Activated CD8-positive, alpha-beta memory T cell treated with anti-CD3 and anti-CD28 coated beads, Interleukin-2, amount 10 ng/mL, durations not matched to agents 7 days and 5 days (primary cell): ENCODE results near the gene ECE1. TPM values are rescaled to one million over a fixed set of nuclear protein-coding genes. Genes with fewer than 3 reads are reported as not detected.

Experiments used
- ATAC-seq: fragments of 150-1000 bp; cut with Tn5 transposase; one replicate; pipeline ENCODE4 v1.10.0; 2021; ENCODE audit warnings: moderate library complexity
- CTCF ChIA-PET: fragments of 350-600 bp; sonication (Branson Sonifier 250); formaldehyde crosslinking; loops from one replicate; lab custom pipeline; 2021; ENCODE audit warnings: antibody characterized with exemption; lab: Charles Lee
- DNase-seq: peaks from one replicate; pipeline ENCODE4 v3.0.0-alpha.2; 2020
- H3K27ac Mint-ChIP-seq: one replicate; pipeline ENCODE4 v1.8.0; 2021; ENCODE audit warnings: mild to moderate bottlenecking, mixed read lengths
- H3K27me3 Mint-ChIP-seq: one replicate; pipeline ENCODE4 v1.8.0; 2021; ENCODE audit warnings: mixed read lengths
- H3K36me3 Mint-ChIP-seq: one replicate; pipeline ENCODE4 v1.8.0; 2021; ENCODE audit warnings: mild to moderate bottlenecking, mixed read lengths
- H3K4me1 Mint-ChIP-seq: one replicate; pipeline ENCODE4 v1.8.0; 2021; ENCODE audit warnings: mixed read lengths
- H3K4me3 Mint-ChIP-seq: one replicate; pipeline ENCODE4 v1.8.0; 2021; ENCODE audit warnings: mild to moderate bottlenecking, moderate library complexity, mixed read lengths
- H3K9me3 Mint-ChIP-seq: one replicate; pipeline ENCODE4 v1.8.0; 2022; ENCODE audit warnings: low read depth, mixed read lengths
- total RNA-seq, 2 experiments: library from RNA; stranded (reverse); gene quantifications; one replicate each; pipeline ENCODE4 v1.2.3, GENCODE V29; 2021

Gene ECE1
- total RNA-seq, 2 experiments from 2014 or later, result 46.6 to 87.5 TPM

DNA sequence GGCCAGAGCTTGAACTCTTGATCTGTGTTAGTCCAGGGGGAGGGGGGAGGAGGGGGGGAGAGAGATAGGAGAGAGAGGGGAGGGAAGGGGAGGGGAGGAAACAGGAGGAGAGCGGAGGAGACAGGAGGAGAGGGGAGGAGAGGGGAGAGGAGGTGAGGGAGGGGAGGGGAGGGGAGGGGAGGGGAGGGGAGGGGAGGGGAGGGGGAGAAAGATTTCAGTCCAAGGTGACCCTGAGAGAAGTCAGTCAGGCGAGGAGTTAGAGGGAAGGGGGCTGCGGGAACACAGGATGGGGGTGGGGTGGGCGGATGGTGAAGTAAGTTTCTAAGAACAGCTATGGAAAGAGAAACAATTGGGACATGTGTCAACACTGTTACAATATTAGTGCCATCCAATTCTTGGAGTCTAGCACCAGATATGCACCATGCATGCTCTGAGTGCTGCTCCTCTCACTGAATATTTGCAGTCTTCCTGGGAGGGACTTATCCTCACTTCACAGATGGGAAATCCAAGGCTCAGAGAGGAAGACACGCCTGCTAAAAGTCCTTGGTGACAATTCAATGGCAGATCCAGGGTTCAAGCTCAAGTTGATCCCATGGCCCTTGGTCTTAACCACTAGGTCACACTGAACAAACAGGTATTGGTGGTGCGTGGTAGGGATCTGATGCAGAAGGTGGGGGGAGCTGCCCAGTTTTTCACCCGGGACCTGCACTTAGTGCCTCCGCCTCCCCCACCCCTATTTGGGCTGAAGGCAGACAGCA is 42.5 kb upstream of the ECE1 start:
- Mint-ChIP-seq H3K36me3 (peaks cover 14% of the 10 kb centered on the region), H3K27ac (peak overlapping the region; percentile 66), H3K9me3 (no peaks in the 10 kb centered on the region), H3K4me3 (no peak overlapping the region), H3K27me3 (no peaks in the 10 kb centered on the region), H3K4me1 (peaks cover 76% of the 10 kb centered on the region)
- ATAC-seq (no peak), DNase-seq (no peak)
- CTCF ChIA-PET, result interaction anchor here (0.5 to 3.9 kb wide), 6 partner anchors 8 to 1787 kb away, joined by 3 to 23 read pairs (median 6); no protein-coding TSS in a partner anchor

DNA sequence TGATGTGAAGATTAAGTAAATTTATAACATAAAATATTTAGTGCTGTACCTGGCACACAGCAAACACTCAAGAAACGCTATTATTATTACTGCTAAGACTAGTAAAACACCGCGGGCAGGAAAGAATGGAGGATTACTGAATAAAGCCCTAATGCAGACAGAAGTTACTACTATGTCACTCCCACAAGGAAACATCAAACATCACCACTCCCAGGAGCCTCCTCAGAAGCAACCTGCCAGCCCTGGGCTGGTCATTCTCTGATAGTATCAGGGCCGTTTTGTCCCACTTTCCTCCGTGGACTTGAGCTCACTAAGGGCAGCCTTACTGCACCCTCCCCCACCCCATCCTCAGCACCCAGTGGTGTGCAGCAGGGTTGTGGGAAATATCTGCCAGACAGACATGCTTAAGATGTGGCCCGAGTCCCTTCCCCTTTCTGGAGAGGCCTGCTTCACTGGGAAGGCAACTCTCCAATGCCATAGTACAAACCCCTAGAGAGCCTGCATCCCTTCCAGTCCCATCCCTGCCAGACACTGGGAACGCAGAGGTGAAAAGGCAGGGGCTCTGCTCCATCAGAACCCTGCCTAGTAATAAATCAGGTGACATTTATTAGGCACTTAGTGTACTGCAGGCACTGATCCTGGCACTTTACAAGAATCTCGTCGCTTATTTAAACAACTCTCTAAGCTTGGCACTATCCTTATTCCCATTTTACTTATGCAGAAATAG is 41.7 kb upstream of the ECE1 start:
- ATAC-seq (no peak), DNase-seq (no peak)
- Mint-ChIP-seq H3K4me3 (no peak overlapping the region), H3K4me1 (peaks cover 75% of the 10 kb centered on the region), H3K36me3 (peaks cover 12% of the 10 kb centered on the region), H3K27me3 (no peaks in the 10 kb centered on the region), H3K27ac (no peak overlapping the region), H3K9me3 (no peaks in the 10 kb centered on the region)
- CTCF ChIA-PET, result interaction anchor here (1.2 to 3.9 kb wide), 2 partner anchors 37 to 77 kb away, joined by 3 to 23 read pairs; no protein-coding TSS in a partner anchor

DNA sequence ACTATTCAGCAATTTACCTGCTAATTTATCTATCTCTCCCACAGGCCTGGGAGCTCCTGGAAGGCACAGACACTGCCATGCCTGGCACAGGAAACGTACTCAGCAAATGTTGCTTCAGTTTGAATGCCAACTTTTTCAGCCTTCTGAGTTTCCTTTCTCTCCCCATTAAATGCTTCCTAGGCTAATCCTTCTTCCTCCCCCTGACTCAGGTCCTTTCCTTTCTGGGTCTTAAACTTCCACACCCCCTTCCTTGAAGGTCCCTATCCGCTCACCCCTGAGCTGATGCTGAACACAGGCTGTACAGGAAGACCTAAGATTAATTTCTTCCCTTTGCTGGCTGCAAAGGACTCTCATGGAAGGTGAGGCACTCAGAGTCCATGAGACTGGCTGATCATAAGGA is 40.3 kb upstream of the ECE1 start:
- H3K27ac Mint-ChIP-seq, result no peak overlapping the region
- CTCF ChIA-PET, result interaction anchor here (1.5 kb wide), 1 partner anchor 75 kb away, joined by 4 read pairs; no protein-coding TSS in a partner anchor
- no peak overlapping the region for H3K4me3 Mint-ChIP-seq

DNA sequence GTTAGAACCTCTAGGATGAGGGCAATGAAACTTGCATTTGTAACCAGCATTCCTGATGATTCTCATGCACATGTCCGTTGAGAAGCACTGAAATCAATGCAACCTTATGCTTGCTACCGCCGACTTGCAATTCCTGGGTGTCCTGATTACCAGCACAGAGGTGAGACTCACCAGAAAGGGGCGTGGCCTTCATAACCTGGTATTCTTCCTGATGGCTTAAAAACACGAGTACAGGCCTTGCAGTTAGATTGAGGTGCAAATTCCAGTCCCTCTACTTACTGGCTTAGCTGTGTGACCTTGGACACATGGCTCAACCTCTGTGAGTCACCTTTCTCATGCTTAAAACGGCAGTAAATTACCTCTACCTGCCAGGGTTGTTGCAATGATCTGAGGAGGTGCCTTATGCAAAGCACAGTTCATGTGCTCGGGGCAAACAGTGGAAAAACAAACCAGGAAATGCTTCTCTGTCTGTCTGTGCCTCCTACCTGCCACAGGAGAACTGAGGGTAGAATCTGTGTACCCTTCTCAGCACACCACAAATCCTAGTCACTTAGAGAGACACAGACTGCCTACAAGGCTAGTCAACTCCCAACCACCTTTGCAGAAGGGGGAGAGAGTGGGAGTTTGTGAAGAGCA is 39.1 kb upstream of the ECE1 start:
- CTCF ChIA-PET, result interaction anchor here (0.9 to 1.5 kb wide), 3 partner anchors 10 to 74 kb away, joined by 3 to 4 read pairs (median 3); no protein-coding TSS in a partner anchor
- peaks cover 12% of the 10 kb centered on the region for H3K36me3 Mint-ChIP-seq
- ATAC-seq, result no peak

More for the DNA sequence above, 40.3 kb upstream of the ECE1 start:
- ATAC-seq, result no peak
- no peaks in the 10 kb centered on the region for H3K27me3 Mint-ChIP-seq
- H3K9me3 Mint-ChIP-seq, result no peaks in the 10 kb centered on the region
- no peak for DNase-seq
- peaks cover 12% of the 10 kb centered on the region for H3K36me3 Mint-ChIP-seq
- H3K4me1 Mint-ChIP-seq, result peaks cover 77% of the 10 kb centered on the region

DNA sequence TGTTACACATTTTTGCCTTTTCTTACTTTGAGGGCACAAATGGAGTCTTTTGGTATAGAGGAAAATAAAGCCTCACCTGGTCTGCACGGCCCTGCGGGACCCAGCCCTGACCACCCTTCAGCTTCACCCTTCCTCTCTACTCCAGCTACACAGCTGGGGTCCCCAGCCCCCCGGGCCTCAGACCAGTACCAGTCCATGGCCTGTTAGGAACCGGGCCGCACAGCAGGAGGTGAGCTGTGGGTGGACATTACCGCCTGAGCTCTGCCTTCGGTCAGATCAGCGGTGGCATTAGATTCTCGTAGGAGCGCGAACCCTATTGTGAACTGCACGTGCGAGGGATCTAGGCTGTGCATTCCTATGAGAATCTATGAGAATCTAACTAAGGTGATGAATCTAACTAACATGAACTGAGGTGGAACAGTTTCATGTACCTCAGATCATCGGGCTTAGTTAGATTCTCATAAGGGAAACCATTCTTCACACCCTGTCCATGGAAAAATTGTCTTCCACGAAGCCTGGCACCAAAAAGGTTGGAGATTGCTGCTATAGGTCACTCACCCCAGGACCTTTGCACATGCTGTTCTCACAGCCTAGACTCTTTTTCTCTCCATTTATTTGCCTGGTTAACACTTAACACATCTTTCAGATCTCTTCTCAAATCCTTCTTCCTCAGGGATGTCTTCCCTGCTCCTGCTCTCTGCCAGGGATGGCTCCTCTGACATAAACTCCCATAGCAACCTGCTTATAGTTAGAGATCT is 37.5 kb upstream of the ECE1 start:
- no peak overlapping the region for H3K4me3 Mint-ChIP-seq
- no peaks in the 10 kb centered on the region for H3K27me3 Mint-ChIP-seq
- H3K27ac Mint-ChIP-seq, result no peak overlapping the region
- H3K4me1 Mint-ChIP-seq, result peaks cover 71% of the 10 kb centered on the region
- DNase-seq (no peak), ATAC-seq (no peak)
- no peaks in the 10 kb centered on the region for H3K9me3 Mint-ChIP-seq
- CTCF ChIA-PET, result interaction anchor here (2.1 kb wide), 1 partner anchor 11 kb away, joined by 6 read pairs; no protein-coding TSS in a partner anchor
- H3K36me3 Mint-ChIP-seq, result peaks cover 12% of the 10 kb centered on the region

More for the DNA sequence above, 39.1 kb upstream of the ECE1 start:
- no peaks in the 10 kb centered on the region for H3K27me3 Mint-ChIP-seq
- no peaks in the 10 kb centered on the region for H3K9me3 Mint-ChIP-seq
- no peak overlapping the region for H3K4me3 Mint-ChIP-seq
- DNase-seq, result no peak
- H3K27ac Mint-ChIP-seq, result peak overlapping the region; percentile 6
- H3K4me1 Mint-ChIP-seq, result peaks cover 77% of the 10 kb centered on the region

DNA sequence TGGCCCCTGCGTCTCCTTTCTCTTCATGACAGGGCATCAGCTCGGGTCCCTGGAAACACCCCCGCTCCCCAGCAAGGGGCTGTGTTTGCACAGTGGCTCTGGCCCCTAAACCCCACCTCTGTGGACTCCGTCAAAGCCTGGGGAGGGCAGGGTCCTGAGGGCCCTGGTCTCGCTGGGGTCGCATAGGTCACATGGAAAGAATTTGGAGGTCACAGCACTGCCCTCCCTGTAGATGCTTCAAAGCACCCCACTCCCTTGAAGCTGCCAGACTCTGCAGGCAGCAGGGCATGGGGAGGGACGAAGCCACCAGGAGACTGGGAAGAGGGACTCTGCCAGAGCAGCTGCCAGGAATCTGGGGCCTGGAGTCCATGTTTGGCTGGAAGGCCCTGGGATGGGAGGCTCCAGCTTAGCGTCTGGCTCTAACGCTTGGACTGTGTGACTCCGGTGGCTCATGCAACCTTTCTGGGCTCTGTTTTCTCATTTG is 36.6 kb upstream of the ECE1 start:
- ATAC-seq (no peak), DNase-seq (no peak)
- CTCF ChIA-PET, result interaction anchor here (2.1 to 3.1 kb wide), 2 partner anchors 10 to 11 kb away, joined by 6 to 11 read pairs; no protein-coding TSS in a partner anchor
- H3K36me3 Mint-ChIP-seq, result peaks cover 12% of the 10 kb centered on the region
- peaks cover 69% of the 10 kb centered on the region for H3K4me1 Mint-ChIP-seq
- no peaks in the 10 kb centered on the region for H3K27me3 Mint-ChIP-seq
- H3K9me3 Mint-ChIP-seq, result no peaks in the 10 kb centered on the region
- no peak overlapping the region for H3K27ac Mint-ChIP-seq
- H3K4me3 Mint-ChIP-seq, result no peak overlapping the region

DNA sequence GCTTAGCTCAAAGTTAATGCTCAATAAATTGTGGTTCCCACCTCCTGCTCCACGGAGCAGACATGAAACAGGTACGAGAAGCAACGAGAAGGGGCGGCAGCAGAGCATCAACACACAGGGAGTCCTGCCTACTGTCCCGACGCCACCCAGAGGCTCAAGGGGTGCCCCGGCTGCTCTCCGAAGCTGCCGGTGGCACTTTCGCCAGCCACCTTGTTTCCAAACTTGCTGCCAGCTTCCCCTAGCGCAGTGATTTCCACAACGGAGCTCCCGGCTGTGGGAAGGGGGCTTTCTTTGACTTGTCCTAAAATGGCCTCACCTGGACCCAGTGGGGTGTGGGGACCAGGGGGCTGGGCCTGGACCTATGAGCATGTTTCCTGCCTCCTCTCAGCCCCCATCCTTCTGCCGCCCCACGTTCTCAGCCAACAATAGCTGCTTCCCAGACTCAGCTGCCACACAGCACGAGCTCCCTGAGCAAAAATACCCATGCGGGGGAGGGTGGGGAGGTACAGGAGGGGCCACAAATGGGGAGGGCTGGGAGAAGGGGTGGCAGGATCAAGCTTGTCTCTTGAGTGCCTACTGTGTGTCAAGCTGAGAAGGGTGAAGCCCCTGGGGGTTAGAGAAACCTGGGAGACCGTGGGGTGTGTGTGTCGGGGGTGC is 35.6 kb upstream of the ECE1 start:
- Mint-ChIP-seq H3K27ac (peak overlapping the region; percentile 25), H3K27me3 (no peaks in the 10 kb centered on the region), H3K9me3 (no peaks in the 10 kb centered on the region), H3K4me1 (peaks cover 62% of the 10 kb centered on the region), H3K4me3 (no peak overlapping the region), H3K36me3 (peaks cover 10% of the 10 kb centered on the region)
- CTCF ChIA-PET, result interaction anchor here (1.5 to 3.1 kb wide), 6 partner anchors 8 to 55 kb away, joined by 4 to 12 read pairs (median 6); no protein-coding TSS in a partner anchor
- DNase-seq (no peak), ATAC-seq (no peak)

DNA sequence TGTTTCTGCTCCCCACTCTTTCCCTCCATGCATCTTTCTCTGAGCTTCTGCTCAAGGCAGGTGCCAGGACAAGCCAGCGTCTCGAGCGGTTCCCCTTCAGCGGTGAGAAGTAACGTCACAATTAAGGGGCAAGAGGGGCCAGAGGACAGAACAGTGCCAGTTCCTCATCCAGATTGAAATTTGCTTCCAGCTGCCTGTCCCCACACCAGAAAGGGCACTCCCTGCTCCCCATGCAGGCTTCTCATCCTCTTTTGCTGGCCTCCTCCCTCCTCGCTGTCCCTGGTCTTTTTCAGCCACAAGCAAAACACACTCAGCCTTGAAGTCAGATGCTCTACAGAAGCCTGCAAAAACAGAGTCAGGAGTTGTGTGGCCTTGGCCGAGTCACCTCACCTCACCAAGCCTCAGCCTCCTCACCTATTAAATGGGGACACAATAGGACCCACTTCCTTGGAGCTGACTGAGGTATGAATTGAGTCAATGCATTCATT is 35.0 kb upstream of the ECE1 start:
- no peak for DNase-seq

DNA sequence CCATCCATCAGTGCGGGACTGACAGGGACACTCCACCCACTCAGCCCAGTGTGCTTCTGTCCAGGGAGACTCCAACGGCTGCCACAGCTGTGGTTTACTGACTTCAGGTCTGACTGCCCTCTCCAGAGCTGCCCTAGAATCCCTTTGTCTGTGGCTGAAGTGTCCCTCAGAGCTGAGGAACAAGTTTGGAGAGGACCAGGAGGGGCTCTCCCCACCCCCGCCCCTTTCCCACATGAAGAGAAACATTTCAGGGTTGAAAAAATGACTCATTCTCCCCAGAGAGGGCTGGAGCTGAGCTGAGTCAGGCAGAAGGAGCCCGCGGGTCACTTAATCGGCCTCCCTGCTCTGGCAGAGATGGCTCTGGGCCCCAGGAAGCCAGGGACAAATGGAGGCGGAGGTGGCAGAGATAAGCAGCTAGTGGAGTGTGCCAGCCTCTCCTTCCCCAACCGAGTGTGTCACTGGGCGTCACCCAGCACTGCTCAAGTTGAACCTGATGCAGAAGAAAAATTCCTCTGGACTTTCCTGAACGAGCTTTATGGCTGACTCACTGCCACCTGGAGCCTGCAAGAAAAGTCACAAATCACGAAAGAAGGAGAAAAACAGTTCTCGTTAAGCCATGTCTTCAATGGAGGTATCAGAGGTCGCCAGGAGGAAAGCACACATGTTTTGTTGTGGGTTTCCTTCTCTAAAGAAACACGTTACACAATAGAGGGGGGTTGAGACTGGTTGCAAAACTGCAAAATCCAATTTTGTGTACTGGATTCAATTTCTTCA is 34.3 kb upstream of the ECE1 start:
- ATAC-seq (peak; percentile 77), DNase-seq (peak; percentile 65)
- H3K9me3 Mint-ChIP-seq, result no peaks in the 10 kb centered on the region
- peaks cover 54% of the 10 kb centered on the region for H3K4me1 Mint-ChIP-seq
- no peaks in the 10 kb centered on the region for H3K27me3 Mint-ChIP-seq
- CTCF ChIA-PET, result interaction anchor here (0.6 to 3.1 kb wide), 8 partner anchors 9 to 344 kb away, joined by 3 to 12 read pairs (median 5); no protein-coding TSS in a partner anchor
- peak overlapping the region; percentile 32 for H3K4me3 Mint-ChIP-seq
- peaks cover 5% of the 10 kb centered on the region for H3K36me3 Mint-ChIP-seq
- peak overlapping the region; percentile 73 for H3K27ac Mint-ChIP-seq

More for the DNA sequence above, 35.0 kb upstream of the ECE1 start:
- CTCF ChIA-PET, result interaction anchor here (0.9 to 3.1 kb wide), 8 partner anchors 8 to 70 kb away, joined by 3 to 12 read pairs (median 6); no protein-coding TSS in a partner anchor
- H3K36me3 Mint-ChIP-seq, result peaks cover 5% of the 10 kb centered on the region
- ATAC-seq, result no peak
- peak overlapping the region; percentile 32 for H3K4me3 Mint-ChIP-seq
- no peaks in the 10 kb centered on the region for H3K27me3 Mint-ChIP-seq
- no peaks in the 10 kb centered on the region for H3K9me3 Mint-ChIP-seq
- H3K27ac Mint-ChIP-seq, result peak overlapping the region; percentile 76
- peaks cover 58% of the 10 kb centered on the region for H3K4me1 Mint-ChIP-seq

DNA sequence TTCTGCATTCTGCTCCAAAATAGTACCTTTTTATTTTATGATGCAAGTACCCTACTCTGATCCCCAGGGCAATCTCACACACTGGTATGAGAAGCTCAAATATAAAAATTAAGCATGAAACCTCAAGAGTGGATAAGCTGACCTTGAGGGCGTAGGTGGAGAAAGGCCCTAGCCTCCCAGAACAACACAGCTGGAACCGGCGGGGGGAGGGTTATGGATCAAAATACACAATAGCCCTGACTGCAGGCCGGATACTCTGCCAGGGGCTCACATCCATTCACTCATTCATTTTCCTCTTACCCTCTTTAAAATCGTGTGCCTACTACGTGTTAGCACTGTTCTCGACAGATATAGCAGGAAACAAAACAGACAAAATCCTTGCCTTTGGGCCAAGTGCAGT is 32.8 kb upstream of the ECE1 start:
- Mint-ChIP-seq H3K27me3 (no peaks in the 10 kb centered on the region), H3K9me3 (no peaks in the 10 kb centered on the region), H3K36me3 (no peaks in the 10 kb centered on the region), H3K27ac (no peak overlapping the region), H3K4me1 (peaks cover 46% of the 10 kb centered on the region), H3K4me3 (no peak overlapping the region)
- ATAC-seq, result no peak
- CTCF ChIA-PET, result interaction anchor here (0.7 to 1.2 kb wide), 2 partner anchors 45 to 91 kb away, joined by 3 read pairs; no protein-coding TSS in a partner anchor
- DNase-seq, result no peak

DNA sequence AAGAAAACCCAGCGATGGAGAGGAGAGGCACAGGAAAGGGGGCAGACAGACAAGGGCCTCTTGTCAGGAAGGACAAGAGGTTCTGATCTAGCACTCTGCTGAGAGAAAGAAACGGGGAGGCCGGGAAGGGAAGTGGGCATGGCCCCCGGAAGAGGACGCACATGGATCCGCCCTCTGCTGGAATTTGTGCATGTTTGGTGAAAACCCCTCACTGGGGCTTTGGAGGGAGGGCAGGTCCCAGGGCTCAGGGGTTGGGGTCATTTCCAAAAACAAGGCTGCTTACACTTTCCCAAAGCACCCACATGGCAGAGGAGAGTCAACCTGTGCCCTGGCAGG is 32.4 kb upstream of the ECE1 start:
- Mint-ChIP-seq H3K9me3 (no peaks in the 10 kb centered on the region), H3K27ac (no peak overlapping the region), H3K4me1 (peaks cover 44% of the 10 kb centered on the region), H3K4me3 (no peak overlapping the region), H3K27me3 (no peaks in the 10 kb centered on the region), H3K36me3 (no peaks in the 10 kb centered on the region)
- CTCF ChIA-PET, result interaction anchor here (0.7 to 1.2 kb wide), 2 partner anchors 45 to 91 kb away, joined by 3 read pairs; no protein-coding TSS in a partner anchor
- DNase-seq (no peak), ATAC-seq (no peak)
